Measurements from ENCODE around the gene FAM83E. TPM values are rescaled to one million over a fixed set of nuclear protein-coding genes. Genes with fewer than 3 reads are reported as not detected.
"Not testable (repeated sequence)": the region's sequence is repeated elsewhere in the genome, so short reads cannot be mapped to it uniquely, and the experiment has no call there.

FAM83E gene
- total RNA-seq, 2 donors from 2014 or later, result 3.5 to 13.7 TPM

- H3K4me1 Mint-ChIP-seq (ENCODE audit: low read depth in 2 of 2); H3K27ac Mint-ChIP-seq; H3K4me3 Mint-ChIP-seq; H3K9me3 Mint-ChIP-seq; ATAC-seq; H3K27me3 Mint-ChIP-seq; DNase-seq (ENCODE audit: low spot score); H3K36me3 Mint-ChIP-seq: not testable (repeated sequence)
Observed at GRCh38 chr19:48577908-48578307, 37.0 kb downstream of the FAM83E start.

- no peaks in the 10 kb centered on the region for H3K36me3 Mint-ChIP-seq
- DNase-seq (ENCODE audit: low spot score) (no peak), ATAC-seq (no peak)
- H3K9me3 Mint-ChIP-seq, result no peaks in the 10 kb centered on the region
- H3K27me3 Mint-ChIP-seq, result peaks cover 0 to 5% of the 10 kb centered on the region in 2 donors
- H3K4me1 Mint-ChIP-seq (ENCODE audit: low read depth in 2 of 2), result no peaks in the 10 kb centered on the region
- no peak overlapping the region for H3K4me3 Mint-ChIP-seq
- no peak overlapping the region for H3K27ac Mint-ChIP-seq
Observed at GRCh38 chr19:48575931-48576622, 38.8 kb downstream of the FAM83E start.

- H3K9me3 Mint-ChIP-seq, result no peaks in the 10 kb centered on the region
- H3K27me3 Mint-ChIP-seq, result peaks cover 0 to 5% of the 10 kb centered on the region in 2 donors
- H3K4me3 Mint-ChIP-seq, result no peak overlapping the region
- ATAC-seq, result no peak
- no peaks in the 10 kb centered on the region for H3K36me3 Mint-ChIP-seq
- no peak for DNase-seq (ENCODE audit: low spot score)
- no peaks in the 10 kb centered on the region for H3K4me1 Mint-ChIP-seq (ENCODE audit: low read depth in 2 of 2)
- no peak overlapping the region for H3K27ac Mint-ChIP-seq
Observed at GRCh38 chr19:48573163-48573505, 41.7 kb downstream of the FAM83E start.

GRCh38 chr19:48571378-48572162, 43.3 kb downstream of the FAM83E start:
- DNase-seq (ENCODE audit: low spot score) (no peak), ATAC-seq (no peak)
- no peaks in the 10 kb centered on the region for H3K9me3 Mint-ChIP-seq
- H3K36me3 Mint-ChIP-seq, result no peaks in the 10 kb centered on the region
- peaks cover 0 to 8% of the 10 kb centered on the region in 2 donors for H3K27me3 Mint-ChIP-seq
- no peak overlapping the region for H3K4me3 Mint-ChIP-seq
- H3K27ac Mint-ChIP-seq, result no peak overlapping the region
- no peaks in the 10 kb centered on the region for H3K4me1 Mint-ChIP-seq (ENCODE audit: low read depth in 2 of 2)

GRCh38 chr19:48569814-48570213, 45.1 kb downstream of the FAM83E start:
- Mint-ChIP-seq H3K36me3 (no peaks in the 10 kb centered on the region), H3K27ac (no peak overlapping the region), H3K4me3 (no peak overlapping the region), H3K9me3 (no peaks in the 10 kb centered on the region), H3K4me1 (ENCODE audit: low read depth in 2 of 2) (no peaks in the 10 kb centered on the region), H3K27me3 (peaks cover 0 to 8% of the 10 kb centered on the region in 2 donors)
- DNase-seq (ENCODE audit: low spot score), result no peak
- ATAC-seq, result no peak

GRCh38 chr19:48568345-48568886, 46.5 kb downstream of the FAM83E start:
- H3K27ac Mint-ChIP-seq, result no peak overlapping the region
- H3K36me3 Mint-ChIP-seq, result no peaks in the 10 kb centered on the region
- peaks cover 0 to 6% of the 10 kb centered on the region in 2 donors for H3K27me3 Mint-ChIP-seq
- no peak for ATAC-seq
- DNase-seq (ENCODE audit: low spot score), result no peak
- no peak overlapping the region for H3K4me3 Mint-ChIP-seq
- no peaks in the 10 kb centered on the region for H3K9me3 Mint-ChIP-seq
- no peaks in the 10 kb centered on the region for H3K4me1 Mint-ChIP-seq (ENCODE audit: low read depth in 2 of 2)

- Mint-ChIP-seq H3K9me3 (no peaks in the 10 kb centered on the region), H3K4me3 (no peak overlapping the region), H3K36me3 (no peaks in the 10 kb centered on the region), H3K27me3 (peaks cover 0 to 6% of the 10 kb centered on the region in 2 donors), H3K4me1 (ENCODE audit: low read depth in 2 of 2) (no peaks in the 10 kb centered on the region), H3K27ac (no peak overlapping the region)
- DNase-seq (ENCODE audit: low spot score) (no peak), ATAC-seq (no peak)
Observed at GRCh38 chr19:48565090-48565489, 49.8 kb downstream of the FAM83E start.

Other genes starting within 250 kb of the FAM83E start
- 10 to 100 TPM; 64.4 to 80.9 TPM for gene KDELR1, start 223.5 kb downstream of the FAM83E start, total RNA-seq
- under 1 TPM; 0.14 to 0.42 TPM for gene GRIN2D, start 221.4 kb downstream of the FAM83E start, total RNA-seq
- 100 to 1,000 TPM in 1 of 2 donors, 10 to 100 TPM in 1; 60.6 to 104 TPM for gene GRWD1, start 169.1 kb downstream of the FAM83E start, total RNA-seq
- gene KCNJ14, start 159.5 kb downstream of the FAM83E start, total RNA-seq, result 1 to 10 TPM; 2.1 to 4.6 TPM
- 10 to 100 TPM; 66.4 to 66.9 TPM for gene CYTH2, start 145.7 kb downstream of the FAM83E start, total RNA-seq
- gene LMTK3, start 103.2 kb downstream of the FAM83E start, total RNA-seq, result 1 to 10 TPM in 1 of 2 donors, under 1 TPM in 1; 0.40 to 1.3 TPM
- gene SULT2B1, start 62.9 kb downstream of the FAM83E start, total RNA-seq, result not detected
- gene SPACA4, start 8.3 kb downstream of the FAM83E start, total RNA-seq, result not detected
- gene RPL18, start 4.1 kb upstream of the FAM83E start, total RNA-seq, result 1,000 to 10,000 TPM; 1,029 to 1,552 TPM
- gene SPHK2, start 4.4 kb upstream of the FAM83E start, total RNA-seq, result 10 to 100 TPM; 37.9 to 71.4 TPM
- 1 to 10 TPM; 3.8 to 3.9 TPM for gene DBP, start 22.3 kb upstream of the FAM83E start, total RNA-seq
- 1 to 10 TPM; 4.7 to 4.9 TPM for gene CA11, start 31.1 kb upstream of the FAM83E start, total RNA-seq
- gene NTN5, start 57.9 kb upstream of the FAM83E start, total RNA-seq, result under 1 TPM; 0.21 to 0.28 TPM
- gene FUT2, start 80.9 kb upstream of the FAM83E start, total RNA-seq, result not detected
- gene MAMSTR, start 104.6 kb upstream of the FAM83E start, total RNA-seq, result 1 to 10 TPM; 1.0 to 1.2 TPM
- gene RASIP1, start 125.5 kb upstream of the FAM83E start, total RNA-seq, result under 1 TPM; 0.12 to 0.95 TPM
- not detected for gene IZUMO1, start 131.8 kb upstream of the FAM83E start, total RNA-seq
- gene FUT1, start 137.6 kb upstream of the FAM83E start, total RNA-seq, result under 1 TPM in 1 of 2 donors, not detected in 1; 0.21 TPM
- gene FGF21, start 140.4 kb upstream of the FAM83E start, total RNA-seq, result not detected
- 10 to 100 TPM; 31.7 to 40.4 TPM for gene BCAT2, start 196.0 kb upstream of the FAM83E start, total RNA-seq
- under 1 TPM in 1 of 2 donors, not detected in 1; 0.26 TPM for gene HSD17B14, start 221.4 kb upstream of the FAM83E start, total RNA-seq

All from natural killer cell treated with Interleukin-12 subunit alpha and Interleukin-12 subunit beta and Interleukin-15 and Interleukin-18, amount 100 ng/mL, for 72 hours (primary cell).